Measurements from ENCODE around the gene SPPL3.

GRCh38 chr12:120783197-120783596 lies 121.0 kb downstream of the SPPL3 start:
- TF ChIP-seq CTCF (IDR thresholded peaks at IDR 0.05; ENCODE audit: insufficient read depth, low read length) (no peak), POLR2AphosphoS5 (IDR thresholded peaks at IDR 0.05; ENCODE audit: low read depth) (no peak), REST (IDR thresholded peaks at IDR 0.05; ENCODE audit: insufficient replicate concordance, low read depth) (no peak), GABPA (IDR thresholded peaks at IDR 0.05; ENCODE audit: low read depth) (no peak), SPI1 (IDR thresholded peaks at IDR 0.05; ENCODE audit: borderline replicate concordance, low read depth) (no peak)

Data from HL-60 (cell line).